Measurements from ENCODE around the gene LIX1. TPM values are rescaled to one million over a fixed set of nuclear protein-coding genes. Genes with fewer than 3 reads are reported as not detected.
"Not testable (repeated sequence)": the region's sequence is repeated elsewhere in the genome, so short reads cannot be mapped to it uniquely, and the experiment has no call there.

Gene LIX1
- total RNA-seq, 2 experiments from 2014 or later = not detected

DNA sequence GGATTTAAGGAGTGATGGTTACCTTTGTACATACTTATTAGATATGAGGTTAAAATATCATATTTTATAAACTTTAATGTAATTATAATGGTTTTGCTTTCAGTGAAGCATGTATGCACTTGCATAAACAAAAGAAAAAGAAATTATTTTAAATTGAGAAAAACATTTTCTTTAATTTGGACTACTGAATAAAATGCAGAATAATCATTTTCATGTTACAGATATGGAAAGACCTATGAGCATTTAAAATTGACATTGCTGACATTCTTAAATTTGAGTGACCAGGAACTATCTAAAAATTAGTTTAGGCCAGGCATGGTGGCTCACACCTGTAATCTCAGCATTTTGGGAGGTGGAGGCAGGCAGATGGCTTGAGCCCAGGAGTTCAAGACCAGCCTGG, 49.2 kb downstream of the LIX1 start:
- Mint-ChIP-seq H3K4me1 (peaks cover 16% of the 10 kb centered on the region), H3K27me3 (peaks cover 7% of the 10 kb centered on the region), H3K36me3 (ENCODE audit: low read depth) (no peaks in the 10 kb centered on the region), H3K9me3 (ENCODE audit: low read depth) (no peaks in the 10 kb centered on the region), H3K4me3 (no peak overlapping the region), H3K27ac (no peak overlapping the region)
- DNase-seq (no peak), ATAC-seq (no peak)
- intact Hi-C loops (cut with DNase I, micrococcal nuclease) = no loop called here
- CTCF ChIA-PET = interaction anchor here (1.7 kb wide), 1 partner anchor 68 kb away, joined by 4 read pairs; no protein-coding TSS in a partner anchor
- POLR2A ChIA-PET = interaction anchor here (0.7 kb wide), 1 partner anchor 8 kb away, joined by 6 read pairs; no protein-coding TSS in a partner anchor

DNA sequence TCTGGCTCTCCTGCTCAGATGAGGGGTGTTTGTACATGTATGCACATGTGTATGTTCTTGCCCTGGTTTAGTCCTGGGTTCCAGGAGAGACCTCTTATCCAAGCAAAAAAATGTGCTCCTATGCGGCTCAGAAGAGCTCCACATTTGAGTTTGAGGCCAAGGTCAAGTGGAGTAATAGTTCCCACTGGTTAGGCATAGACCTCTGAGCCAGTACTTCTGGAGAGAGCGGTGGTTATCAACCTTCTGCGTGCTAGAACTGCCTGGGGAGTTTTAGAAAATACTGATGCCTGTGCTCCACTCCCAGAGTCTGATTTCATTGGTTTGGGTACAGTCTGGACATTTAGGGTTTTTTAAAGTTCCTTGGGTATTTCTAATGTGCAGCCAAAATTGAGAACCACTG, 51.5 kb downstream of the LIX1 start:
- ATAC-seq = no peak
- Mint-ChIP-seq H3K36me3 (ENCODE audit: low read depth) (no peaks in the 10 kb centered on the region), H3K27me3 (no peaks in the 10 kb centered on the region), H3K9me3 (ENCODE audit: low read depth) (no peaks in the 10 kb centered on the region), H3K4me3 (no peak overlapping the region), H3K27ac (no peak overlapping the region), H3K4me1 (peaks cover 14% of the 10 kb centered on the region)
- POLR2A ChIA-PET = no interaction called here
- CTCF ChIA-PET = interaction anchor here (0.7 kb wide), 1 partner anchor 224 kb away, joined by 4 read pairs; no protein-coding TSS in a partner anchor
- intact Hi-C loops (cut with DNase I, micrococcal nuclease) = no loop called here
- DNase-seq = no peak

DNA sequence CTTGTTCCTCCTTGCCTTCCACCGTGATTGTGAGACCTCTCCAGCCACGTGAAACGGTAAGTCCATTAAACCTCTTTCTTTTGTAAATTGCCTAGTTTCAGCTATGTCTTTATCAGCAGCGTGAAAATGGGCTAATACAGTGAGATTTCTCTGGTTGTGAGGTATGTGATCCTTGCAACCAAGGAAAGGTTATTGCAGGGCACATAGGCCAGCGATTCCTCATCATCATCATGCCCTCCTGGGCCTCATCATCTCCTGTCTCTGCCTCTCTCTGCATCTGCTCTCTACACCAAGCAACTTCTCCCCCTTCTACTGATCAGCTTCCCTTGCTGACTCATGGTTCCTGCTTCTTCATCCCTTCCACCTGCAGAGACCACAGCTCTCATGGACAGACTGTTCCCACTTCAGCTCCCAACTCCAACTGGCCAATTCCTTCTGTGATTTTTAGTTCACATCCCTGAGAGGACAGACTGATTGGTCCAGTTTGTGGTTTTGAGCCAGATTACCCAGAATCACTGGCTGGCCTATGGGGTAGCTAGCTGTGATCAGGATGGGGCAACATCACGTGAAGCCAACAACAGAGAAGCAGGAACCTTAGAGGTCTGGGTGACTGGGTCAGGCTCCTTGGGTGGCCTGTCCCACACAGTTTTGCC, 53.1 kb downstream of the LIX1 start:
- no peak for DNase-seq
- H3K27ac Mint-ChIP-seq = no peak overlapping the region
- ChIA-PET POLR2A (no interaction called here), CTCF (interaction anchor here (0.6 to 1.2 kb wide), 3 partner anchors 15 to 1230 kb away, joined by 3 read pairs; no protein-coding TSS in a partner anchor)
- no peaks in the 10 kb centered on the region for H3K27me3 Mint-ChIP-seq
- intact Hi-C loops (cut with DNase I, micrococcal nuclease) = no loop called here
- ATAC-seq = no peak
- H3K4me3 Mint-ChIP-seq = no peak overlapping the region
- peaks cover 2% of the 10 kb centered on the region for H3K9me3 Mint-ChIP-seq (ENCODE audit: low read depth)
- H3K36me3 Mint-ChIP-seq (ENCODE audit: low read depth) = no peaks in the 10 kb centered on the region
- no peaks in the 10 kb centered on the region for H3K4me1 Mint-ChIP-seq

DNA sequence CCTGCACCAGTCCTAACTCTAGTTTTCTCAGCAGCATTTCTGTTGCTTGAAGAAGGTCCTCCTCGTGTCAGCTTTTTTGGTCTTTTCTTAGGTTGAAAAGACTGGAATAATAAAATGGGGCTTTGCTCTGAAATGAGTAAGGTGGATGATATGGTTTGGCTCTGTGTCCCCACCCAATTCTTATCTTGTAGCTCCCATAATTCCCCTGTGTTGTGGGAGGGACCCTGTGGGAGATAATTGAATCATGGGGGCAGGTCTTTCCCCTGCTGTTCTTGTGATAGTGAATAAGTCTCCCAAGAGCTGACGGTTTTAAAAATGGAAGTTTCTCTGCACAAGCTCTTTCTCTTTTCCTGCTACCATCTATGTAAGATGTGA, 53.6 kb downstream of the LIX1 start:
- H3K4me3 Mint-ChIP-seq = no peak overlapping the region
- DNase-seq (no peak), ATAC-seq (no peak)
- peaks cover 2% of the 10 kb centered on the region for H3K9me3 Mint-ChIP-seq (ENCODE audit: low read depth)
- no peak overlapping the region for H3K27ac Mint-ChIP-seq
- H3K4me1 Mint-ChIP-seq = no peaks in the 10 kb centered on the region
- intact Hi-C loops (cut with DNase I, micrococcal nuclease) = no loop called here
- H3K27me3 Mint-ChIP-seq = no peaks in the 10 kb centered on the region
- ChIA-PET POLR2A (no interaction called here), CTCF (interaction anchor here (0.7 to 1.2 kb wide), 2 partner anchors 14 to 72 kb away, joined by 3 read pairs; no protein-coding TSS in a partner anchor)
- no peaks in the 10 kb centered on the region for H3K36me3 Mint-ChIP-seq (ENCODE audit: low read depth)

- no peaks in the 10 kb centered on the region for H3K36me3 Mint-ChIP-seq (ENCODE audit: low read depth)
- H3K9me3 Mint-ChIP-seq (ENCODE audit: low read depth) = peaks cover 2% of the 10 kb centered on the region
- DNase-seq (no peak), ATAC-seq (no peak)
- ChIA-PET POLR2A (no interaction called here), CTCF (no interaction called here)
- H3K4me3 Mint-ChIP-seq = no peak overlapping the region
- intact Hi-C loops (cut with DNase I, micrococcal nuclease) = no loop called here
- peaks cover 2% of the 10 kb centered on the region for H3K4me1 Mint-ChIP-seq
- no peak overlapping the region for H3K27ac Mint-ChIP-seq
- H3K27me3 Mint-ChIP-seq = no peaks in the 10 kb centered on the region
These were observed 55.3 kb downstream of the LIX1 start for GRCh38 chr5:97087138-97087537.

DNA sequence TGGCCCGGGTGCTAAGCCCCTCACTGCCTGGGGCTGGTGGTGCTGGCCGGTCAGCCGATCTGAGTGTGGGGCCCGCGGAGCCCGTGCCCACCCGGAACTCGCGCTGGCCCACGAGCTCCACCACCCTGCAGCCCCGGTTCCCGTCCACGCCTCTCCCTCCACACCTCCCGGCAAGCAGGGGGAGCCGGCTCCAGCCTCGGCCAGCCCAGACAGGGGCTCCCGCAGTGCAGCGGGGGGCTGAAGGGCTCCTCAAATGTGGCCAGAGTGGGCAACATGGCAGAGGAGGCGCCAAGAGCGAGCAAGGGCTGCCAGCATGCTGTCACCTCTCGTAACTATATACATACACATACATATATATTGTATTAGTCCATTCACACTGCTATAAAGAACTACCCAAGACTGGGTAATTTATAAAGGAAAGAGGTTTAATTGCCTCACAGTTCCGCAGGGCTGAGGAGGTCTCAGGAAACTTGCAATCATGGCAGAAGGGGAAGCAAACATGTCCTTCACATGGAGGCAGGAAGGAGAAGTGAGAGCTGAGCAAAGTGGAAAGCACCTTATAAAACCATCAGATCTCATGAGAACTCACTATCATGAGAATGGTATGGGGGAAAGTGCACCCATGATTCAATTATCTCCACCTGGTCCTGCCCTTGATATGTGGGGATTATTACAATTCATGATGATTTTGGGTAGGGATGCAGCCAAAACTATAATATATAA, 56.8 kb downstream of the LIX1 start:
- ChIA-PET POLR2A (no interaction called here), CTCF (no interaction called here)
- Mint-ChIP-seq H3K27me3 (no peaks in the 10 kb centered on the region), H3K9me3 (ENCODE audit: low read depth) (peaks cover 2% of the 10 kb centered on the region), H3K4me3 (no peak overlapping the region), H3K27ac (no peak overlapping the region), H3K36me3 (ENCODE audit: low read depth) (no peaks in the 10 kb centered on the region), H3K4me1 (peaks cover 7% of the 10 kb centered on the region)
- DNase-seq (no peak), ATAC-seq (no peak)
- intact Hi-C loops (cut with DNase I, micrococcal nuclease) = no loop called here

DNA sequence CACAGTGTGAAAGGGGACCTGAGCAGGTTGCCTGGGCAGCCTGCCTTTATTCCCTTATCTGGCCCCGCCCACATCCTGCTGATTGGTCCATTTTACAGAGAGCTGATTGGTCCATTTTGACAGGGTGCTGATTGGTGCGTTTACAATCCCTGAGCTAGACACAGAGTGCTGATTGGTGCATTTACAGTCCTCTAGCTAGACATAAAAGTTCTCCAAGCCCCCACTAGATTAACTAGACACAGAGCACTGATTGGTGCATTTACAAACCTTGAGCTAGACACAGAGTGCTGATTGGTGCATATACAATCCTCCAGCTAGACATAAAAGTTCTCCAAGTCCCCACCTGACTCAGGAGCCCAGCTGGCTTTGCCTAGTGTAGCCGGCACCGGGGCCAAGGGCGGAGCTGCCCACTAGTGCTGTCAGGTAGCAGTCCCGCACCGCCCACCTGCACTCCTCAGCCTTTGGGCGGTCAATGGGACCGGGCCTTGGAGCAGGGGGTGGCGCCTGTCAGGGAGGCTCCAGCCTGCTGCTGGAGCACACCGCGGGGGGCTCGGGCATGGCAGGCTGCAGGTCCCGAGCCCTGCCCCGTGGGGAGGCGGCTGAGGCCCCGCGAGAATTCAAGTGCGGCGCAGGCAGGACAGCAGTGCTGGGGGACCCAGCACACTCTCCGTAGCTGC, 57.5 kb downstream of the LIX1 start:
- DNase-seq; H3K27ac Mint-ChIP-seq; H3K36me3 Mint-ChIP-seq (ENCODE audit: low read depth); H3K4me1 Mint-ChIP-seq; CTCF ChIA-PET; POLR2A ChIA-PET; H3K9me3 Mint-ChIP-seq (ENCODE audit: low read depth); H3K4me3 Mint-ChIP-seq; ATAC-seq; H3K27me3 Mint-ChIP-seq: not testable (repeated sequence)
- intact Hi-C loops (cut with DNase I, micrococcal nuclease) = loop anchor here in 1 of 2 experiments (5.0 kb wide), 1 partner anchor 42 kb away; no protein-coding TSS in a partner anchor

GRCh38 chr5:97078958-97079743, 63.3 kb downstream of the LIX1 start:
- POLR2A ChIA-PET = no interaction called here
- CTCF ChIA-PET = interaction anchor here (0.7 kb wide), 2 partner anchors 351 to 478 kb away, joined by 3 read pairs; no protein-coding TSS in a partner anchor
- Mint-ChIP-seq H3K27ac (no peak overlapping the region), H3K9me3 (ENCODE audit: low read depth) (no peaks in the 10 kb centered on the region), H3K4me1 (peaks cover 14% of the 10 kb centered on the region), H3K4me3 (no peak overlapping the region), H3K27me3 (no peaks in the 10 kb centered on the region), H3K36me3 (ENCODE audit: low read depth) (no peaks in the 10 kb centered on the region)
- intact Hi-C loops (cut with DNase I, micrococcal nuclease) = no loop called here
- peak; percentile 73 for ATAC-seq
- DNase-seq = peak; percentile 9

DNA sequence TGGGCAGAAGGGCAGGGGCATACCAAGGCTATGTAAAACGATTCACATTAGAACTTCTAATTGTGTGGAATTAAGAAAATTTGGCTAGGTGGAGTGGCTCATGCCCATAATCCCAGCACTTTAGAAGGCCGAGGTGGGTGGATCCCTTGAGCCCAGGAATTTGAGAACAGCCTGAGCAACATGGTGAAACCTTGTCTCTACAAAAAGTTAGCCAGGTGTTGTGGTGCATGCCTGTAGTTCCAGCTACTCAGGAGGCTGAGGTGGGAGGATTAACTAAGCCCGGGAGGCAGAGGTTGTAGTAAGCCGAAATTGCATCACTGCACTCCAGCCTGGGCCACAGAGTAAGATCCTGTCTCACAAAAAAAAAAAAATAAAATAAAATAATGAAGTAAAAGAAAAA, 65.2 kb downstream of the LIX1 start:
- intact Hi-C loops (cut with DNase I, micrococcal nuclease) = no loop called here
- no peak for ATAC-seq
- H3K4me3 Mint-ChIP-seq = no peak overlapping the region
- no peaks in the 10 kb centered on the region for H3K36me3 Mint-ChIP-seq (ENCODE audit: low read depth)
- no peaks in the 10 kb centered on the region for H3K27me3 Mint-ChIP-seq
- ChIA-PET POLR2A (interaction anchor here (0.6 kb wide), 1 partner anchor 84 kb away, joined by 3 read pairs; no protein-coding TSS in a partner anchor), CTCF (no interaction called here)
- H3K4me1 Mint-ChIP-seq = peaks cover 13% of the 10 kb centered on the region
- DNase-seq = no peak
- no peaks in the 10 kb centered on the region for H3K9me3 Mint-ChIP-seq (ENCODE audit: low read depth)
- H3K27ac Mint-ChIP-seq = no peak overlapping the region

DNA sequence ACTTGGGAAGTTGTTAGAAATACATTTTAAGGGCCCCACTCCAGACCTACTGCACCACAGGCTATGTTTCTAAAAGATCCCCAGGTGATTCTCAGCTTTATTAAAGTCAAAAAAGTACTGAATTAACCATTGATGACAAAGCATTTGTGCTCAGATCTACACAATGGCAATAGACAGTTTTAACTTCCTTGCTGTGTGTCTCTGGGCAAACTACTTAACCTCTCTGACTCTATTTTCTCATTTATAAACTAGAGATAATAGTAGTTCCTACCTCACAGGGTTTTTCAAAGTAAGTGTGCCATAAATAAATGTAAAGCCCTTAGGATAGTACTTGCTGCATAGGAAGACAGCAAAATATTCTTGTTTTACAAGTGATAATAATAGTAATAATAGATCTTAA, 66.3 kb downstream of the LIX1 start:
- no peak overlapping the region for H3K27ac Mint-ChIP-seq
- H3K36me3 Mint-ChIP-seq (ENCODE audit: low read depth) = no peaks in the 10 kb centered on the region
- intact Hi-C loops (cut with DNase I, micrococcal nuclease) = no loop called here
- no peaks in the 10 kb centered on the region for H3K27me3 Mint-ChIP-seq
- ChIA-PET POLR2A (interaction anchor here (0.6 kb wide), 1 partner anchor 19 kb away, joined by 4 read pairs; no protein-coding TSS in a partner anchor), CTCF (interaction anchor here (0.6 to 0.8 kb wide), 2 partner anchors 28 to 67 kb away, joined by 3 read pairs; partner anchors contain the start of gene LIX1)
- no peak overlapping the region for H3K4me3 Mint-ChIP-seq
- no peak for ATAC-seq
- peaks cover 7% of the 10 kb centered on the region for H3K4me1 Mint-ChIP-seq
- no peaks in the 10 kb centered on the region for H3K9me3 Mint-ChIP-seq (ENCODE audit: low read depth)
- no peak for DNase-seq

DNA sequence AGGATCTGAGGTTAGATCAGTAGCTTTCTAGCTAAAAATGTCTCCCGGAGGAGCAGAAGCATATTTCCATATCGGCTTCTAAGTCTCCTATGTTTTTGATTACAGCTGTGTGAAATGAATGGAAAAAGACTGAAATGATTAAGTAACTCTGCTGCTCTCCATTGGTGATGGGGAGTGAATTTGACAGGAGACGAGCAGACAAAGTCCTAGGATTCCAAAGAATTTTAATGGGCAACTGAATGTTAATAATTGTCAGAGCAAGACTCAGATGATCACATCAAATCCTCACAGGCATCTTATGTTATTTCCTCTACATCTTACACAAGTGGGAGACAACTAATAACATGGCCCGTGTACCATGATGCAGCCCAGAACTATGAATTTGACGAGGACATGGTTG, 66.8 kb downstream of the LIX1 start:
- H3K27ac Mint-ChIP-seq = no peak overlapping the region
- H3K4me3 Mint-ChIP-seq = no peak overlapping the region
- intact Hi-C loops (cut with DNase I, micrococcal nuclease) = no loop called here
- ChIA-PET CTCF (interaction anchor here (0.6 to 0.8 kb wide), 2 partner anchors 27 to 67 kb away, joined by 3 read pairs; partner anchors contain the start of gene LIX1), POLR2A (interaction anchor here (0.6 kb wide), 1 partner anchor 19 kb away, joined by 4 read pairs; no protein-coding TSS in a partner anchor)
- peaks cover 7% of the 10 kb centered on the region for H3K4me1 Mint-ChIP-seq
- H3K9me3 Mint-ChIP-seq (ENCODE audit: low read depth) = no peaks in the 10 kb centered on the region
- DNase-seq (no peak), ATAC-seq (no peak)
- no peaks in the 10 kb centered on the region for H3K36me3 Mint-ChIP-seq (ENCODE audit: low read depth)
- no peaks in the 10 kb centered on the region for H3K27me3 Mint-ChIP-seq

All from activated CD4-positive, alpha-beta T cell treated with anti-CD3 and anti-CD28 coated beads for 36 hours (primary cell).